WTC11 (cell line): ENCODE data around the gene SNX5. TPM values are rescaled to one million over a fixed set of nuclear protein-coding genes. Genes with fewer than 3 reads are reported as not detected.

ENCODE experiments used
- ATAC-seq: fragments of 200-7000 bp; cut with Tn5 transposase; 2 replicates; pipeline ENCODE4 v1.10.0; 2021; ENCODE audit warnings: mild to moderate bottlenecking, moderate library complexity
- CTCF ChIA-PET: fragments of 300-600 bp; sonication (Branson Sonifier 250); formaldehyde crosslinking; loops from one replicate; lab custom pipeline; 2021; ENCODE audit warnings: antibody characterized with exemption; lab: Charles Lee
- POLR2A ChIA-PET: fragments of 350-600 bp; sonication (Branson Sonifier 250); formaldehyde crosslinking; loops from one replicate; lab custom pipeline; 2021; ENCODE audit warnings: antibody characterized with exemption; lab: Charles Lee
- DNase-seq: peaks from one replicate; pipeline ENCODE4 v3.0.0; 2021; ENCODE audit warnings: low spot score
- H3K27ac Mint-ChIP-seq: 2 replicates; pipeline ENCODE4 v1.8.0; 2021; ENCODE audit warnings: mixed read lengths
- H3K27me3 Mint-ChIP-seq: 2 replicates; pipeline ENCODE4 v1.8.0; 2021; ENCODE audit warnings: low read depth, mild to moderate bottlenecking, moderate library complexity, mixed read lengths
- H3K36me3 Mint-ChIP-seq: 2 replicates; pipeline ENCODE4 v1.8.0; 2021; ENCODE audit warnings: mixed read lengths
- H3K4me1 Mint-ChIP-seq: 2 replicates; pipeline ENCODE4 v1.8.0; 2022; ENCODE audit warnings: mixed read lengths
- H3K4me3 Mint-ChIP-seq: 2 replicates; pipeline ENCODE4 v1.8.0; 2021; ENCODE audit warnings: mild to moderate bottlenecking, moderate library complexity, mixed read lengths
- H3K9me3 Mint-ChIP-seq: 2 replicates; pipeline ENCODE4 v1.8.0; 2021; ENCODE audit warnings: mixed read lengths
- ATF1 ChIP-seq: sonication (generic); formaldehyde crosslinking; IDR thresholded peaks from 2 replicates; pipeline ENCODE4 v1.8.1; 2023; ENCODE audit warnings: mild to moderate bottlenecking, moderate library complexity, missing genetic modification reagents
- CBFB ChIP-seq: sonication (generic); formaldehyde crosslinking; IDR thresholded peaks from 2 replicates; pipeline ENCODE4 v1.8.1; 2022; ENCODE audit warnings: mild to moderate bottlenecking, low read depth, missing genetic modification reagents
- CDX4 ChIP-seq: fragments of 250-450 bp; sonication (Bioruptor Pico); IDR thresholded peaks from 2 replicates; pipeline ENCODE4 v1.9.0; 2021; ENCODE audit warnings: moderate library complexity, mild to moderate bottlenecking, inconsistent platforms, borderline replicate concordance
- ERG ChIP-seq: fragments of 250-450 bp; sonication (Bioruptor Pico); IDR thresholded peaks from 2 replicates; pipeline ENCODE4 v1.8.0; 2021; ENCODE audit warnings: mild to moderate bottlenecking
- HMGA2 ChIP-seq: fragments of 250-450 bp; sonication (Bioruptor Pico); IDR thresholded peaks from 2 replicates; pipeline ENCODE4 v1.4.0; 2021; ENCODE audit warnings: mild to moderate bottlenecking, moderate library complexity
- IRF2 ChIP-seq: sonication (generic); formaldehyde crosslinking; IDR thresholded peaks from 2 replicates; pipeline ENCODE4 v1.8.0; 2022; ENCODE audit warnings: low read depth, missing genetic modification reagents, borderline replicate concordance
- MYBL2 ChIP-seq: sonication (generic); formaldehyde crosslinking; IDR thresholded peaks from 2 replicates; pipeline ENCODE4 v1.8.1; 2023; ENCODE audit warnings: mild to moderate bottlenecking, moderate library complexity, missing genetic modification reagents
- PRDM15 ChIP-seq: sonication (generic); formaldehyde crosslinking; IDR thresholded peaks from 2 replicates; pipeline ENCODE4 v1.8.0; 2022; ENCODE audit warnings: missing genetic modification reagents
- RELA ChIP-seq: sonication (generic); formaldehyde crosslinking; IDR thresholded peaks from 2 replicates; pipeline ENCODE4 v1.8.1; 2022; ENCODE audit warnings: missing genetic modification reagents, mild to moderate bottlenecking, borderline replicate concordance
- SP1 ChIP-seq: sonication (generic); formaldehyde crosslinking; conservative IDR thresholded peaks from 2 replicates; pipeline ENCODE4 v1.8.1; 2022; ENCODE audit warnings: missing genetic modification reagents
- TEAD4 ChIP-seq: sonication (generic); formaldehyde crosslinking; IDR thresholded peaks from 2 replicates; pipeline ENCODE4 v1.8.0; 2022; ENCODE audit warnings: mild to moderate bottlenecking, missing genetic modification reagents
- ZBTB21 ChIP-seq: sonication (generic); formaldehyde crosslinking; IDR thresholded peaks from 2 replicates; pipeline ENCODE4 v1.8.1; 2023; ENCODE audit warnings: mild to moderate bottlenecking, missing genetic modification reagents, borderline replicate concordance
- ZBTB43 ChIP-seq: sonication (generic); formaldehyde crosslinking; IDR thresholded peaks from 2 replicates; pipeline ENCODE4 v1.8.1; 2023; ENCODE audit warnings: mild to moderate bottlenecking, missing genetic modification reagents
- ZNF219 ChIP-seq: sonication (generic); formaldehyde crosslinking; IDR thresholded peaks from 2 replicates; pipeline ENCODE4 v1.8.0; 2023; ENCODE audit warnings: missing genetic modification reagents, mild to moderate bottlenecking, borderline replicate concordance
- ZNF232 ChIP-seq: sonication (generic); formaldehyde crosslinking; IDR thresholded peaks from 2 replicates; pipeline ENCODE4 v1.8.0; 2022; ENCODE audit warnings: mild to moderate bottlenecking, missing genetic modification reagents
- ZNF281 ChIP-seq: sonication (generic); formaldehyde crosslinking; IDR thresholded peaks from 2 replicates; pipeline ENCODE4 v1.8.0; 2023; ENCODE audit warnings: mild to moderate bottlenecking, missing genetic modification reagents
- ZNF396 ChIP-seq: fragments of 250-450 bp; sonication (Bioruptor Pico); IDR thresholded peaks from 2 replicates; pipeline ENCODE4 v1.8.0; 2021; ENCODE audit warnings: mild to moderate bottlenecking, moderate library complexity, borderline replicate concordance
- ZNF425 ChIP-seq: fragments of 250-450 bp; sonication (Bioruptor Pico); conservative IDR thresholded peaks from 2 replicates; pipeline ENCODE4 v1.9.0; 2021; ENCODE audit warnings: mild to moderate bottlenecking
- ZNF671 ChIP-seq: fragments of 250-450 bp; sonication (Bioruptor Pico); IDR thresholded peaks from 2 replicates; pipeline ENCODE4 v1.8.0; 2021; ENCODE audit warnings: mild to moderate bottlenecking
- total RNA-seq: library from RNA; stranded (reverse); gene quantifications from 3 replicates; pipeline ENCODE4 v1.2.3, GENCODE V29; 2021

Gene SNX5
- total RNA-seq, 1 experiment from 2014 or later: 192 TPM

GRCh38 chr20:17910828-17911294 is 57.7 kb downstream of the SNX5 start (continued):
- TF ChIP-seq ZBTB43 (CRISPR knock-in tag) (no peak), ERG (CRISPR knock-in tag) (no peak), CDX4 (no peak), MYBL2 (CRISPR knock-in tag) (no peak), ZNF281 (CRISPR knock-in tag) (no peak), CBFB (CRISPR knock-in tag) (no peak), ZNF425 (no peak), HMGA2 (CRISPR knock-in tag) (no peak), ZNF219 (CRISPR knock-in tag) (no peak), ATF1 (CRISPR knock-in tag) (no peak), ZNF232 (CRISPR knock-in tag) (no peak), IRF2 (CRISPR knock-in tag) (no peak), ZNF396 (CRISPR knock-in tag) (no peak)

GRCh38 chr20:17909869-17910321 is 58.7 kb downstream of the SNX5 start:
- Mint-ChIP-seq H3K4me1 (peaks cover 2% of the 10 kb centered on the region; the same call in 1 of the 2 replicates), H3K27ac (no peak overlapping the region), H3K9me3 (0 out of 2 replicates have a peak, but pooled peaks cover 5% of the 10 kb centered on the region), H3K27me3 (no peaks in the 10 kb centered on the region), H3K36me3 (no peaks in the 10 kb centered on the region), H3K4me3 (no peak overlapping the region)
- no peak for ATAC-seq
- POLR2A ChIA-PET: no interaction called here
- CTCF ChIA-PET: no interaction called here
- no peak for DNase-seq
- no peak for TF ChIP-seq ZBTB21
- no peak for TF ChIP-seq PRDM15 (CRISPR knock-in tag)
- TF ChIP-seq TEAD4 (CRISPR knock-in tag): no peak
- no peak for TF ChIP-seq SP1 (CRISPR knock-in tag)
- no peak for TF ChIP-seq RELA (CRISPR knock-in tag)
- TF ChIP-seq ZNF671 (CRISPR knock-in tag): no peak
